GM18526 (cell line): ENCODE measurements around the gene PPP1R9A.

ENCODE experiments used
- POLR2A ChIP-seq: IDR thresholded peaks from 3 replicates; pipeline ENCODE4 v1.6.1; 2011; ENCODE audit not compliant: insufficient read length; ENCODE audit errors: extremely low read depth

PPP1R9A gene

GRCh38 chr7:95309951-95310350 is 402.6 kb downstream of the PPP1R9A start:
- TF ChIP-seq POLR2A: no peak

- TF ChIP-seq POLR2A: no peak
These were observed 404.0 kb downstream of the PPP1R9A start for GRCh38 chr7:95311389-95311788.

DNA sequence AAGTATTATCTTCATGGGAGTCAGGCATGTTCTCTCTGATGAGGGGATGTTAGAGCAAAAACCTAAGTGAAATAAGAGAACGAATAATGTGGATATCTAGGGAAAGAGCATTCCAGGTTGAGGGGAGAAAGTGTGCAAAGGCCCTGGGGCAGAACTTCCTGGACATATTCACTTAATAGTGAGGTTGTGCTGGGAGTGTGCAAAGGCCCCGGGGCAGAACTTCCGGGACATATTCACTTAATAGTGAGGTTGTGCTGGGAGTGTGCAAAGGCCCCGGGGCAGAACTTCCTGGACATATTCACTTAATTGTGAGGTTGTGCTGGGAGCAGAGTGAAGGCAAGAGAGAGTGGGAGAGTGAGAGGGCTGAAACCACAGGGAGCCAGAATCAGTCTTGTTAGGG is 405.2 kb downstream of the PPP1R9A start:
- TF ChIP-seq POLR2A: no peak

GRCh38 chr7:95316588-95316987 is 409.2 kb downstream of the PPP1R9A start:
- TF ChIP-seq POLR2A: no peak

DNA sequence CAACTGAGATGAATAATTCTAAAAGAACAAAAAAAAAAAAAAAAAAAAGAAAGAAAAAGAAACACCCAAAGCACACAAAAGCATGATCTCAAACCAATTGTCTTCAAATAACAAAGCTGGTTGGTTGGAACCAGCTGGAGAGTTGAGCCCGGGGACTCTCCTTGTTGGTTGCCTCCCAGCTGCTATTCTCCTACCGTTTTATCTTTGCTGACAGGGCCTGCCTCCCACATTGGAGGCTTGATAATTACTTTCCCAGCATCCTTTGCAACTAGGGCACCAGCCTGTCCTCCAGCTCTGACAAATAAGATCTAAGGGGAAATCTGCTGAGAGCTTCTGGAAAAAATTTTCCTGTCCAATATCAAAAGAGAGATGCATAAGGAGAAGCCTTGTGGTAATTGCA is 410.2 kb downstream of the PPP1R9A start:
- TF ChIP-seq POLR2A: no peak

GRCh38 chr7:95317966-95318365 is 410.6 kb downstream of the PPP1R9A start:
- no peak for TF ChIP-seq POLR2A

GRCh38 chr7:95318501-95319100 is 411.2 kb downstream of the PPP1R9A start:
- no peak for TF ChIP-seq POLR2A

- no peak for TF ChIP-seq POLR2A
These were observed 412.2 kb downstream of the PPP1R9A start for GRCh38 chr7:95319570-95319969.

DNA sequence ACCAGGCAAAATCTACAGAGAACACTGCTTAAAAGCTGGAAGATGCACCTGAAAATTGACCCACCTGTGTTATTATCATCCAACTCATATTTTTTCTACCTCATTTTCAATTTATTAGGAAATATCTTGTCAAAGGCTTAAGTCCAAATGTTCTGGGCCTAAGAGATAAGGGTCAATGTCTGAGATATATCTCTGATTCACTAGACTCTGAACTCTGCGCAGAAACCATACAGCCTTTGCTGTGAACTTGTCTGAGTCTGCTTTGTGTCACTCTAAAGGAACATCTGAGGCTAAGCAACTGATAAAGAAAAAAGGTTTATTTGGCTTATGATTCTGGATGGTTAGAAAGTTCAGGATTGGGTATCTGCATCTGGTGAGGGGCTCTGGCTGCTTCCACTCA is 413.3 kb downstream of the PPP1R9A start:
- no peak for TF ChIP-seq POLR2A

- TF ChIP-seq POLR2A: no peak
These were observed 414.3 kb downstream of the PPP1R9A start for GRCh38 chr7:95321720-95322119.

- TF ChIP-seq POLR2A: no peak
These were observed 415.0 kb downstream of the PPP1R9A start for GRCh38 chr7:95322396-95322795.

- TF ChIP-seq POLR2A: no peak
These were observed 415.5 kb downstream of the PPP1R9A start for GRCh38 chr7:95322854-95323253.

GRCh38 chr7:95323410-95324129 is 416.2 kb downstream of the PPP1R9A start:
- TF ChIP-seq POLR2A: no peak

- TF ChIP-seq POLR2A: no peak
These were observed 417.0 kb downstream of the PPP1R9A start, which contains the start of gene PON1 for GRCh38 chr7:95324431-95324830. TSS of gene PON1 (minus strand) at chr7:95324532. CDS start at chr7:95324475, 57 bp downstream.

DNA sequence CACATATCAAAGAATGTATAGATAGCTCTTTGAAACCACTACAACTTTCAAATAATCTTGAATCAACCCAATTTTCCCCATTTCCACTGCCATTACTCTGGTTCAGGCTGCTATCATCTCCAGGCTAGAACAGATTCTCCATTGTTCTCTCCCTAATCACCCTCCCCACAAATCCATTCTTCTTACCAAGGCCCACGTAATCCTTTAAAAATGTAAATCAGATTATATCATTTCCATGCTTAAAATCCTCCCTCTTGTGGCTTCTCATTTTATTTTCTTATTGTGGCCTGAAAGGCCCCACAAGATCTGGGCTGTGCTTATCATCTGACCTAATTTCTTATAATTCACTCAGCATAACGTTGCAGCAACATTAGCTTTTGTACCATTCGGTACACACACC is 420.0 kb downstream of the PPP1R9A start:
- no peak for TF ChIP-seq POLR2A

DNA sequence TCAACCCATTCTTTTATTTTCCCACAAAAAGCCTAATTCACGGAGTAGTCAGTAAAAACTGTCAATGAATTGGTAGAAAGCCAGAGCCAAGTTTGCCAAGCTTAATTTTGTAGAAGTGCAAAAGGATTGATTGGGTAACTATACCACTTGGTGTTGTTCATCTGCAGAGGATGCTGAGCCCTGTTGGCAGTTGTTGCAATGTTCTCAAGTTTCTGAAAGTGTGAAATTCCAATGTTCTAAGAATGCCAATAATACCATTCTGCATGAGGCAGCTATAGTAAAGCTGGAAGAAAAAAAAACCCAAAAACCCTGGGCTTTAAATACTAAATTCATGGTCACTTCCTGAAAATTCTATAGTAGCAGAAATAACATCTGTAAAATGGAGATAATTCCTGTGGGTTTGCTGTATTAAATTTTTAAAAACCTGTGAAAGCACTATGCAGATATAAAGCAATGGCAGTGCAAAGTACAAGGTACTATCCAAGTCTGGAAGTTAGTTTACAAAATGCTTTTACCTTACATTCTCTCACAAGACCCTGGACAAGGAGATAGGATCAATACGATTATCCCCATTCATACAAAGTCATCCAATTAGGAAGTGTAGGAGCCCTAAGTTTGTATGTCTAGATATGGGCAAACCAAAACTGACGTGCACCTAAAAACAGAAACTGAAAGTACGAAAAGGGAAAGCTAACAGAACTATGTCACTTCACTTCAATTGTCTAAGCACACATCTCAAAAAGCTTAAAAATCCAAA is 423.0 kb downstream of the PPP1R9A start:
- TF ChIP-seq POLR2A: no peak

DNA sequence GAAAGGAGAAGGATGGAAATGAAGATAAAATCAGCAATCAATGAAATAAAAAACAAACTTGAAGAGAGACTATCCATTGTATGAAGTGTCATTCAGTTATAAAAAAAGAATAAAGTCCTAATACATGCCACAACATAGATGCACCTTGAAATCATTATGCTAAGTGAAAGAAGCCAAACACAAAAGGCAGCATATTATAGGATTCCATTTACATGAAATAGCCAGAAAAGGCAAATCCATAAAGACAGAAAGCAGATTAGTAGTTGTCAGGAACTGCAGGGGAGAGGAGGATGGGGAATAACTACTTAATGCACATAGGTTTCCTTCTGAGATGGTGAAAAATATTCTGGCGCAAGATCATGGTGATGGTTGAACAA is 423.6 kb downstream of the PPP1R9A start:
- TF ChIP-seq POLR2A: no peak

- TF ChIP-seq POLR2A: no peak
These were observed 427.1 kb downstream of the PPP1R9A start for GRCh38 chr7:95334447-95334846.
